ENCODE measurements around the gene DHX36. TPM values are rescaled to one million over a fixed set of nuclear protein-coding genes. Genes with fewer than 3 reads are reported as not detected.

DHX36 gene
- total RNA-seq, result 100 to 1,000 TPM; 128 TPM
- polyA plus RNA-seq (2013, experiment 1 of 2), result 45.5 TPM
- 73.3 TPM for polyA plus RNA-seq (2013, experiment 2 of 2)
- total RNA-seq, result 61.8 to 295 (median 126) reads per million in 172 experiments

- ATAC-seq (ENCODE audit: poor library complexity), result peak; percentile 89
- H3K4me3 Mint-ChIP-seq, result peak within 1 kb of the TSS; percentile 96
- intact Hi-C loops (cut with DNase I, micrococcal nuclease), result loop anchor here (1.0 to 5.0 kb wide), 6 partner anchors 697 to 1548 kb away; partner anchors contain the start of genes GMPS (in 2 of the 2), RAP2B (in 2 of the 2) and SLC33A1 (in 2 of the 2)
- peak within 1 kb of the TSS; percentile 84 for H3K4me3 ChIP-seq (ENCODE audit: low read length)
- no peaks in the 10 kb centered on the region for H3K36me3 ChIP-seq (ENCODE audit: insufficient read depth, low read length)
- peaks cover 28% of the 10 kb centered on the region for H3K36me3 Mint-ChIP-seq (ENCODE audit: low read depth)
- peaks cover 39% of the 10 kb centered on the region for H3K4me1 ChIP-seq (ENCODE audit: insufficient read depth, low read length)
- peak within 1 kb of the TSS; percentile 96 to 97 for H3K27ac ChIP-seq (ENCODE audit: low read depth in 1 of 2, low read length in 2 of 2)
- no peak for TF ChIP-seq CTCF (IDR thresholded peaks at IDR 0.05)
- H3K9me3 Mint-ChIP-seq, result no peaks in the 10 kb centered on the region
- CTCF ChIA-PET, result interaction anchor here (1.4 kb wide), 1 partner anchor 11 kb away, joined by 4 read pairs; no protein-coding TSS in a partner anchor
- H3K4me1 Mint-ChIP-seq (ENCODE audit: low read depth), result peaks cover 16% of the 10 kb centered on the region
- peak; percentile 77 to 95 (median 86) for DNase-seq
- H3K27ac Mint-ChIP-seq, result peak within 1 kb of the TSS; percentile 99
- no peaks in the 10 kb centered on the region for H3K9me3 ChIP-seq (ENCODE audit: control insufficient read depth in 1 of 2, insufficient read depth in 1 of 2, low read length in 2 of 2)
- no peaks in the 10 kb centered on the region for H3K27me3 ChIP-seq (ENCODE audit: control insufficient read depth in 1 of 2, insufficient read depth in 2 of 2, low read length in 2 of 2)
- H3K27me3 Mint-ChIP-seq, result no peaks in the 10 kb centered on the region
- POLR2A ChIA-PET, result interaction anchor here (1.1 to 1.9 kb wide), 2 partner anchors 10 to 1163 kb away, joined by 6 to 9 read pairs; no protein-coding TSS in a partner anchor
Measured at GRCh38 chr3:154323891-154324738, at the start of gene DHX36. Gene DHX36 (minus strand): TSS chr3:154324487. CDS start chr3:154324416, 71 bp downstream.

- Histone ChIP-seq H3K27ac (ENCODE audit: low read depth in 1 of 2, low read length in 2 of 2) (no peak overlapping the region), H3K27me3 (ENCODE audit: control insufficient read depth in 1 of 2, insufficient read depth in 2 of 2, low read length in 2 of 2) (no peaks in the 10 kb centered on the region), H3K4me3 (ENCODE audit: low read length) (no peak overlapping the region), H3K4me1 (ENCODE audit: insufficient read depth, low read length) (no peaks in the 10 kb centered on the region), H3K9me3 (ENCODE audit: control insufficient read depth in 1 of 2, insufficient read depth in 1 of 2, low read length in 2 of 2) (no peaks in the 10 kb centered on the region), H3K36me3 (ENCODE audit: insufficient read depth, low read length) (no peaks in the 10 kb centered on the region)
- ATAC-seq (ENCODE audit: poor library complexity) (no peak), DNase-seq (no peak)
- peaks cover 15% of the 10 kb centered on the region for H3K27me3 Mint-ChIP-seq
- H3K9me3 Mint-ChIP-seq, result peaks cover 3% of the 10 kb centered on the region
- TF ChIP-seq CTCF (IDR thresholded peaks at IDR 0.05), result no peak
- intact Hi-C loops (cut with DNase I, micrococcal nuclease), result no loop called here
- H3K36me3 Mint-ChIP-seq (ENCODE audit: low read depth), result no peaks in the 10 kb centered on the region
- no peak overlapping the region for H3K27ac Mint-ChIP-seq
- ChIA-PET POLR2A (no interaction called here), CTCF (no interaction called here)
- H3K4me1 Mint-ChIP-seq (ENCODE audit: low read depth), result no peaks in the 10 kb centered on the region
- no peak overlapping the region for H3K4me3 Mint-ChIP-seq
Measured at GRCh38 chr3:154367221-154367620, 42.9 kb upstream of the DHX36 start.

GRCh38 chr3:154364849-154365248, 40.6 kb upstream of the DHX36 start:
- H3K27ac Mint-ChIP-seq, result no peak overlapping the region
- no peak for TF ChIP-seq CTCF (IDR thresholded peaks at IDR 0.05)
- H3K4me1 ChIP-seq (ENCODE audit: insufficient read depth, low read length), result no peaks in the 10 kb centered on the region
- intact Hi-C loops (cut with DNase I, micrococcal nuclease), result no loop called here
- H3K36me3 ChIP-seq (ENCODE audit: insufficient read depth, low read length), result no peaks in the 10 kb centered on the region
- no peak for DNase-seq
- no peaks in the 10 kb centered on the region for H3K9me3 ChIP-seq (ENCODE audit: control insufficient read depth in 1 of 2, insufficient read depth in 1 of 2, low read length in 2 of 2)
- no peak overlapping the region for H3K27ac ChIP-seq (ENCODE audit: low read depth in 1 of 2, low read length in 2 of 2)
- peaks cover 18% of the 10 kb centered on the region for H3K27me3 Mint-ChIP-seq
- H3K36me3 Mint-ChIP-seq (ENCODE audit: low read depth), result no peaks in the 10 kb centered on the region
- no peaks in the 10 kb centered on the region for H3K27me3 ChIP-seq (ENCODE audit: control insufficient read depth in 1 of 2, insufficient read depth in 2 of 2, low read length in 2 of 2)
- ChIA-PET CTCF (no interaction called here), POLR2A (no interaction called here)
- H3K4me3 ChIP-seq (ENCODE audit: low read length), result no peak overlapping the region
- no peak for ATAC-seq (ENCODE audit: poor library complexity)
- no peaks in the 10 kb centered on the region for H3K4me1 Mint-ChIP-seq (ENCODE audit: low read depth)
- H3K9me3 Mint-ChIP-seq, result peaks cover 3% of the 10 kb centered on the region
- H3K4me3 Mint-ChIP-seq, result no peak overlapping the region
